ENCODE results near the gene CD6.

DNA sequence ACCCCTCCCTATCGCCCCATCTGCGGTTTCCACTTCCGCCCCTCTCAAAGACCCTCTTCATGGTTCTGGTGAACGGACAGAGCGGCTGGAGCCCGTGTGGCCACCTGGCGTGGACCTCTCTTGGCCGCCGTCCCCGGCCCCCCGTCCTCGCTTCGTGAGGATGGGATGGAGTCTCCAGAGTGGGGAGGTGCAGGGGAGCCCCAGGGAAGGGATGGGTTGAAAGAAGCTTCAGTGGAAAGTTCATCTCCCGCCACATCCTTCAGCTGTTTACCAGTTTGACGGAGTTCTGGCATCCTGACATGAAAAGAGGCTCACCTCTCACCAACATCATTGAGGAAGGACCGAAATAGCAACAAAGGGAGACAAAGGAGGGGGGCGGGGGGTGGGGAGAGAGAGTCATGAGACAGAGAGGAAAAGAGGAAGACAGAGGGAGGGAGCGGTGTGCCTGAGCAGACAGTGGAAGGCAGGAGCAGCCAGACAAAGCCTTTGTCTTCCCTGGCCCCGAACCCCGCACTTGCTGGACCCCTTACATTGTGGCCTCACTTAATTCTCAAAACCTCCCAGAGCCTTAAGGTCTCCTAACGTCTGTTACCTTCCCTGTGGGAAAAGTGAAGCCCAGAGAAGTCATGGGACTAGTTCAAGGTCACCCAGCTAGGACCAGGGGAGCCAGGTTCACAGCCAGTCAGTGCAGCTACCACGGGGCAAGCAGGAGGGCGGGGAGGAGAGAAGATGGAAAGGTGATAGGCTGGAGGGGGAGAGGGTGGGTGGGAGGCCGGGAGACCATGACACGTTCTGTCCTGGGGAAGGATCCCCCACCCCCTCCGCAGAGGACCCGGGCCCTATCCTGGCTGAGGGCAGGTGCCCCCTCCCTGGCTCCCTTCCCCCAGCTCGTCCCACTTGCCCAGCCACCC is 54.9 kb downstream of the CD6 start:
- TF ChIP-seq, protein P1, sequence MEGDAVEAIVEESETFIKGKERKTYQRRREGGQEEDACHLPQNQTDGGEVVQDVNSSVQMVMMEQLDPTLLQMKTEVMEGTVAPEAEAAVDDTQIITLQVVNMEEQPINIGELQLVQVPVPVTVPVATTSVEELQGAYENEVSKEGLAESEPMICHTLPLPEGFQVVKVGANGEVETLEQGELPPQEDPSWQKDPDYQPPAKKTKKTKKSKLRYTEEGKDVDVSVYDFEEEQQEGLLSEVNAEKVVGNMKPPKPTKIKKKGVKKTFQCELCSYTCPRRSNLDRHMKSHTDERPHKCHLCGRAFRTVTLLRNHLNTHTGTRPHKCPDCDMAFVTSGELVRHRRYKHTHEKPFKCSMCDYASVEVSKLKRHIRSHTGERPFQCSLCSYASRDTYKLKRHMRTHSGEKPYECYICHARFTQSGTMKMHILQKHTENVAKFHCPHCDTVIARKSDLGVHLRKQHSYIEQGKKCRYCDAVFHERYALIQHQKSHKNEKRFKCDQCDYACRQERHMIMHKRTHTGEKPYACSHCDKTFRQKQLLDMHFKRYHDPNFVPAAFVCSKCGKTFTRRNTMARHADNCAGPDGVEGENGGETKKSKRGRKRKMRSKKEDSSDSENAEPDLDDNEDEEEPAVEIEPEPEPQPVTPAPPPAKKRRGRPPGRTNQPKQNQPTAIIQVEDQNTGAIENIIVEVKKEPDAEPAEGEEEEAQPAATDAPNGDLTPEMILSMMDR (IDR thresholded peaks at IDR 0.05) = no peak
- TF ChIP-seq POLR2A (IDR thresholded peaks at IDR 0.05) = no peak

Data from ovary (tissue), 3 donors.